SW 1271 (cell line): ENCODE measurements around the gene GNG12.
"Not testable (repeated sequence)": the region's sequence is repeated elsewhere in the genome, so short reads cannot be mapped to it uniquely, and the experiment has no call there.

Source experiments
- DNase-seq, 2 experiments: peaks; one replicate each; lab custom pipeline; 2025; lab: John Stamatoyannopoulos, UW

Gene GNG12

DNA sequence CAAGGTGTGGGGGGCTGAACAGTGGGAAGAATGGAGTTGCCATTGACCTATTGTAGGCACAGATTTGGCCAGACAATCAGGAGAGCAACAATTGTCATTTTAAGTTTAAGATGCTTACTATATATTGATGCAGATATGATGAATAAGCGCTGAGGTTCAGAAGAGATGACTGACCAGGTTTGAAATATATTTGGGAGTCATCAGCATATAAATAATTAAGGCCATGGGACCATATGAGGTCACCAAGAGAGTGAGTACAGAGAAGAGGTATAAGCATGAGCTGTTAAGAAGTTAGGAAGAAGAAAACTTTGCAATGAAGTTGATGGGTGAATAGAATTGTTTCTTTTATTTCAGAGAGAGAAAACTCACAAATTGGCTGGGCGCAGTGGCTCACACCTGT, 152.8 kb downstream of the GNG12 start:
- no peak for DNase-seq

DNA sequence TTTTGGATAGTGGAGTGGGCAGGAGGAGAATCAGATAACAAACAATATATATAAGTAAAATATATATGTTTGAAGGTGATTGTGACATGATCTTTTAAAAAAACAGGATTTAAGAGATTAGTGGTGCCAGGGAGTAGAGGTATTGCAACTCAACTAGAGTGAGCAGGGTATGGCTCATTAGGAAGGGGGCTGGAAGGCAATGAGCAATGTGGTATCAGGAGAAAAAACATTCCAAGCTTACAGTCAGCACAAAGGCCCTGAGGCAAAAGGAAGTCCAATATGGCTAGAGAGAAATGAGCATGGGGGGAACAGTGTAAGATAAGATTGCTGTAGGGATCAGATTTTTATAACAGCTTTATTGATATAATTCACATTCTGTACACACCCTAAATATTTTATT, 153.6 kb downstream of the GNG12 start:
- DNase-seq = no peak

DNA sequence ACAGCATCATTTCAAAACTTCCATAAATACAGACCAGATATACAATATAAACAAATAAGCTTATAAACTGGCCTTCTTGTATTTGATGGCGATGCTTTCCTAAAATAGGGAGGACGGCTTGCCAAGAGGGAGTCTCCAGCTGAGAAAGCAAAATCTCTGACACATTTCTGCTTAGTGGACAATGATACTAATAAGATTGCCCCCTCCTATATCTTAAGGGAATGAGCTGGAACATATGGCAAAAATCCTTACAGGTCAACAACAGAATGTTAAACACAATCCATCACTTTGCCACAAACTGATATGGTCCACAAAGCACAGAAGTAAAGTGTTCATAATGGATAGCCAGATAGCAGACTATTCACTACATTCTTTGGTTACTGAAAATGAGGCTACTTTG, 155.3 kb downstream of the GNG12 start:
- DNase-seq = no peak

DNA sequence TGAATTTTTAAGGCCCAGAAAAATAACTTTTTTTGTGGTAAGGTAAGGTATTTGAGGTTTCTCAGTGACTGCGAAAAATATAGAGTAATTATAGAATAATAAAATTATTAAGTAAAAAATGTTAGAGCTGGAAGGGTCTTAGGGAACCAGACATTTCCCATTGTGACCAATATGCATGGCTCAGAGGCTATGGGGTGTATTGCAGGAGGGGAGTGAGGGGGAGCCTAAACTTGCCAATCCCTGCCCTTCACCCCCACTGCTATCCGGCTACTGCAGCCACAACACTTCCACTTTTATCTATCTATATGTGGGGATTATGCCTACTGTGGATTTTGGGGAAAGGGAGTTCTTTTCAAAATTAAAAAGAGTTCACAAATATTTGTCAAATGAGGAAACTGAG, 155.9 kb downstream of the GNG12 start:
- DNase-seq = no peak

DNA sequence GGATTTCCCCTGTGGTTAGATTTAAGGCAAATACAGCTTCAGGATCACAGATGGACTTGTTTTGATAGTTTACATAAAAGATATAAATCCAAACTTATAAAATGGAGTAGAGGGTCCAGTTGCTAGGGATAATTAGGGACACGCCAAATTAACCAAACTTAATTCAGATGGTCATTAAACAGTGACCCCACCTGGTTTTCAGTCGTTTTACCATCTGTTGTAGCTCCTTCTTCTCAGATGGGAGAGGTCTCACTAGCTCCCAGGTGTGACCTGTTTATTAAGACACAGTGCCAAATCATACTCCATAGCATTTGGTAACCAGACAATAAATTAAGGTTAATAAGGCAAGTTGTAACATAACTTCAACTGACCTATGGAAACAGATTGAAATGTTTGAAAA, 156.3 kb downstream of the GNG12 start:
- no peak for DNase-seq

DNA sequence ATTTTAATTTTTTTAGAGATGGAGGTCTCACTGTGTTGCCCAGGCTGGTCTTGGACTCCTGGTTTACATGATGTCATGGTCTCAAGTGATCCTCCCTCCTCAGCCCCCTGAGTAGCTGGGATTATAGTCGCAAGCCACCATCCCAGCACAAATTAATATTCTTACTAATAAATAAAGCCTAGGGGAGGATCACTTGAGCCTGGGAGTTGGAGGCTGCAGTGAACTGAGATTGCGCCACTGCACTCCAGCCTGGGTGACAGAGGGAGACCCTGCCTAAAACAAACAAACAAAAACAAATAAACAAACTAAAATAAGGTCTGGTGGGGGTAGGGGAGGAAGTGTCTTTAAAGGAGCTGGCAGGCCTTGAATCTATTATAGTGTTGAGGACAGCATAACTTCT, 157.0 kb downstream of the GNG12 start:
- no peak for DNase-seq

DNA sequence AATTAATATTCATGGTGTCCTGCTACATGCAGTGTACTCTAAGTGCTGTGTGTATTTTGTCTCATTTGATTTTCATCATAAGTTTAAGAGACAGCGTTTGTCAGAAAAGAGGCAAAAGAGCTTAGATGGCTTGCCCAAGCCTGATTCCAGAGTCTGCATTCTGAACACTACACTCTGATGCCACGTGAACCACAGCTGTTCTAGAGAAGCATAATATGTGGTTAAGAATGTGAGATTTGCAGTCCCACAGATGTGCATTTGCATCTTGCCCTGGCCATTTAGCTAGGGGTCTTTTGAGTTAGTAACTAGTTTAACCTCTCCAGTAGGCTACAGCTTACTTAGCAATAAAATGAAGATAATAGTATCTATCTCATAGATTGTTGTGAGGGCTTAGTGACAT, 157.5 kb downstream of the GNG12 start:
- DNase-seq = no peak

DNA sequence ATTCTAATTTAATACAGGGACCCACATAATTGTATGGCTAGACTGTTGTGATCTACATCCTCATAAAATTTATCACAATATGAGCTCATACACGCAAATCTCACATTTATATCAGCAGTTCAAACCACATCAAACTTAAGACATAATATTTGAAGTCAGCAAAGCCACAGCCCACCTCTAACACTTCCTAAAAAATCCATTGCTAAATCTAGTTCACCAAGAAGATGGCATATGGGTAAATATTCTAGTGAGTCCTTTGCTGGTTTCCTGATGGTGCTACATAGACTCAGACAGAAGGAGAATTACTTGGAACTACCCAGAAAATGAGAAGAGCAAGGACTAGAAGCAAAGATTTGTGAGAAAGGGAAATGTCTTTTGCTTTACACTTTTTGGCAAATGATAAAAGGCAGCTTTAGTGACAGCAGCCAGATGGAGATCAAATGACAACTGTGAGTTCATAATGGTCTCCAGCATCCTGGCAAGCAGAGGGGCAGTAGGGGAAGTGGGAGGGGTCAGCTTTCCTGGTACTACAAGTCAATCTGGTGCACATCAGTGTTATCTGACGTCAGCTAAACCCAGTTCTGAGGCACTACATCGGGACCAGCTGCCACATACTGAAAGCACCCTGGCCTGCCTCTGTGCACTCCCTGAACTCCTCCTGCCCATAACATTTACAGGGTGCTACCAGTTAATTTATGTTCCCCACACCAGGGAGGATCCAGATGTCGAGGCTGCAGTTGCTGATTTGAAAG, 158.8 kb downstream of the GNG12 start:
- no peak for DNase-seq

DNA sequence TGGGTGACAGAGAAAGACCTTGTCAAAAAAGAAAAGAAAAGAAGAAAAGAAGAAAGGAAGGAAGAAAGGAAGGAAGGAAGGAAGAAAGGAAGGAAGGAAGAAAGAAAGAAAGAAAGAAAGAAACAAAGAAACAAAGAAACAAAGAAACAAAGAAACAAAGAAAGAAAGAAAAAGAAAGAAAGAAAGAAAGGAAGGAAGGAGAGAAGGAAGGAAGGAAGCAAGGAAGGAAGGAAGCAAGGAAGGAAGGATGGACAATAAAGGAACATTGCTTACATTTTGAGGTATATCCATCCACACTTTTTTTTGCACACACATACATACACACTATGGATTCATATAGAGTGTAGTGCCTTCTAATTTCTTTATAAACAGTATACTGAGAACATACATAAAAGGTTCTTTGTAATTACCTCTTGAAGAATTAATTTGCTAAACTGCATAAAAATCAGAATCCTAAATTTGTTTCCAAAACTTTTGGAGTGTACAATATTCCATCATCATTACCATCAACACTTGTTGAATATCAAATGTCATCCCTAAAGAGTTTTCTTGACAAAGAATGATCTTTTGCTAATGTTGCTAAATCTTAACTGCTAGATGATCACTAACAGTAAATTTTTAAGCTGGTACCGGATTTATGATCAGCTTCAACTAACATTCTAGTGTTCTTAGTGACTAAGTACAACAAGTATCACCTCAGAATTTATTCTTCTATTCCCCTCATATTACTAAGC, 159.6 kb downstream of the GNG12 start:
- no peak for DNase-seq

DNA sequence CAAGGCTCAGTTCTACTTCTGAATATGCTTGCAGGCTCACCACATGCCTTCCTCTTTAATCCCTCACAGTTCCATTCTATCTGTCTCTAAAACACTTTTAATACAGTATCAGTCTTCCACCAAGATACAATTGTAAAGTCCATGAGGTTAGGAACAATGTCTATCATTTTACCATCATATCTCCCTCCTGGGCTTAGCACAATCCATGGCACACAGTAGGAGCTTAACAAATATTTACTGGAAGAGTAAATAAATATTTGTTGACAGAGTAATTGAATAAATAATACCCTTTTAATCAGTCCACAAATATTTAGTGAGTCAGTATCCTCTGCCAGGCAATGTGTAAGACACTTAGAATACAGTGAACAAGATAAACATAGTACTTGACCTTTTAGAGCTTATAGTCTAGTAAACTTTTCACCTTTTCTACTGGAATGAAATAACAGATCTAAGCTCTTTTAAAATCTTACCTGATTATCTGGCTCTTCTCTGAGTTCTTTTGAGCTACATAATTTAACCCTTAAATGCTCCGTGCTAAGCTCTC, 160.9 kb downstream of the GNG12 start:
- no peak for DNase-seq

DNA sequence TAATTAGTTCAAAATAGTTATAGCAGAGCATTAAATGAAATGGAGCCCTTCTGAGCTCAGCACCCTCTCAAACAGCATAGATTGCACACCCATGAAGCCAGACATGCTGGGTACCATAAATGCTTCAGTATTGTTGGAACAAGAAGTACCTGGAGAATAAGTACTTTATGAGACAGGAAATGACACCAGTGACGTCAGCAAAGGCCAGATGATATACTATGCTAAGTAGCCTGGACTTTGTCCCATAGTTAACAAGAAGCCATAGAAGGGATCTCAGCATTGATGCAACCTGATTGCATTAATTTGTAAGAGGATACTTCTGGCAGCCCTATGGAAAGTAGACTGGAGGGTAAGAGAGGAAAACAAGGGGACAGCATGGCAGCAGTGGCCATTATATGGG, 164.6 kb downstream of the GNG12 start:
- no peak for DNase-seq

DNA sequence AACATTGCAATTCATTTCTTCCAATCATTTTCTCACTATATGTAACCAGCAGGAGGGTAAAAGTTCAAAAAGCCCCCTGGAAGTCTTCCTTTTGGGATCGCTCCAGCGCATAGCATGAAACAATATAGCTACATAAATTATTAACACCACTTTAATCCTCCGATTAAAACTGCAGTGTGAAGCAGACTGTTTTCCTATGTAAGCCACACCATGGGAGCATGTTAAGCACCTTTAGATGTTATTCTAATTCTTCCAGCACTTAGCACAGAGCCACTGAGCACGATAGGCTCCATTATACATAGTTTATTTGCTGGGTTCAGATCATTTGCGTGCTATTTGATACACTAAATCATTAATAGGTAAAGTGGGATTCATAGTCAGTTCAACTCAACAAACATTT, 166.6 kb downstream of the GNG12 start:
- no peak for DNase-seq

DNA sequence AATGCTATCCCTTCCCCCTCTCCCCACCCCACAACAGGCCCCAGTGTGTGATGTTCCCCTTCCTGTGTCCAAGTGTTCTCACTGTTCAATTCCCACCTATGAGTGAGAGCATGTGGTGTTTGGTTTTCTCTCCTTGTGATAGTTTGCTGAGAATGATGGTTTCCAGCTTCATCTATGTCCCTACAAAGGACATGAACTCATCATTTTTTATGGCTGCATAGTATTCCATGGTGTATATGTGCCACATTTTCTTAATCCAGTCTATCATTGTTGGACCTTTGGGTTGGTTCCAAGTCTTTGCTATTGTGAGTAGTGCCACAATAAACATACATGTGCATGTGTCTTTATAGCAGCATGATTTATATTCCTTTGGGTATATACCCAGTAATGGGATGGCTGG, 168.0 kb downstream of the GNG12 start:
- DNase-seq = not testable (repeated sequence)

DNA sequence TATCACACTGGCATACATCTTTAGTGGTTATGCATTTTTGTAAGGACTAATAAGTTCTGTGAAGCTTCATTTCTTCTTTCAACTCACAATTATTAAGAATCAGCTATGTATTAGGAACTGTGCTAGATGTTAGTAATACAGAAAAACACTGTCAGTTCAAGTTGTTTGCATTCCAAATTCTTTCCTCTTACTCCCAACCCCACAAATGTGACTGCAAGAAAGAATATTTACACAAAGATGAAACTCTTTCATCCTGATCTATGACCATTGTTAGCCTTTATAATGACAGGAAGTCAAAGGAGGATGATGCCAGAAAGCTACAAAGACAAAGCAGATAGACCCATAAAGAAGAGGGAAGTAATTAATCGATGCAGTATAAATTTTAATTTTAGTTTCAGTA, 169.2 kb downstream of the GNG12 start:
- no peak for DNase-seq

DNA sequence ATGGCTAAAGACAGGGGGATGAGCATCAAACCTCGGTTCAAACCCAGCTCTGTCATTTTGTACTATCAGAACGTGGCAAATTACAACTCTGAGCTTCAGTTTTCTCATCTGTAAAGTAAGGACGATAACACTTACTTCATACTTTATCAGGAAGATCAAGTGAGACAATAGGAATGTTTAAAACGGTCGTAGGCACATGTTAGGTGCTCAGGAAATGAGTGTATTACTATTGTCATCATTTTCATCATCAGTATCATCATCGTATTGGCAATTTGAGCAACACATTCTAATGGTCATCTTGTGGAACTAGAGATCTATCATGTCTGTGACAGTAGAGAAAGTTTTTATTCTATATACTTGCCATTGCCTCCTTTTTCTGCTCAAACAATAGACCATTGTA, 170.4 kb downstream of the GNG12 start:
- DNase-seq = no peak

DNA sequence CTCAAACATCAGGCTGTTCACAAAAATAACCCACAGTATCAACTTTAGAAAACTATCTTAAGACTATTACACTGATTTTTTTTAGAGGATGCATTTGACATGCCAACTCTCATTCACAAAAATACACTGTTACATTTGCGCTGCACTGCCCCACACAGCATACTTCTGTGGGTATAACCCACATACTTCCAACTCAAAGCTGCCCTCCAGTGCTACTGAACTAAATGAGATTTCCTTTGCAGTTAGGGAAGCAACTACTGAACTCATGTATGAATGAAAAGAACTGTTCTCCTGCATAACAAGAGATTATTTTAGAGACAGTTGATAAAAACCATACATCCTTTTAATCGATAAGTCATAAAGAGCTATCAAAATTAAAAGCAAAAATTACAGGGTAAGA, 174.0 kb downstream of the GNG12 start:
- DNase-seq = no peak

DNA sequence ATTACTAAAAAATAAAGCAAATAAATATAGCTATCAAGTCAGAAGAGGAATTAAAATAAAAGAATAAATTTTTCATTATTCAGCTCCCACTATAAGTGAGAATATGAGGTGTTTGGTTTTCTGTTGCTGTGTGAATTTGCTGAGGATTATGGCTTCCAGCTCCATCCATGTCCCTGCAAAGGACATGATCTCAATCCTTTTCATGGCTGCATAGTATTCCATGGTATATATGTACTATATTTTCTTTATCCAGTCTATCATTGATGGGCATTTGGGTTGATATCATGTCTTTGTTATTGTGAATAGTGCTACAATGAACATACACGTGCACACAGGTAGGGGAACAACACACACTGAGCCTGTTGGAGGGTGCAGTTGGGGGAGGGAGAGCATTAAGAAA, 176.1 kb downstream of the GNG12 start:
- DNase-seq = not testable (repeated sequence)

DNA sequence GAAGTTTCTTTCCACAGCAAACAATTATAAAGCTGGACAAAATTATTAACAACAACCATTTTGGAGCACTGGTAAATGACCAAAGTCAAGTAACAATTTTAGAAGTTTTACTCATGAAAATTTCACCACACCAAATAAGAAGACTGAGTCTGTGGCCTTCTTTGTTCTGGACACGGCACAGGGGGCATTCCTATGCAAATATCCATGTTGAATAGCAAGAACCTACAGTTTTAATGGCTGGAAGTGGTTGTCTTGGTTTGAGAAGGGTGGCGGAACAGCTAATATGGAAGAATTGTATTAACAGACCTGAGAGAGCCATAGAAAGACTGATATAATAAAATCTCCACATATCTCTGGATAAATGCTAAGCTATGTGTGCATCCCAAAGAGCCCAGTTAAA, 177.7 kb downstream of the GNG12 start:
- DNase-seq = no peak

DNA sequence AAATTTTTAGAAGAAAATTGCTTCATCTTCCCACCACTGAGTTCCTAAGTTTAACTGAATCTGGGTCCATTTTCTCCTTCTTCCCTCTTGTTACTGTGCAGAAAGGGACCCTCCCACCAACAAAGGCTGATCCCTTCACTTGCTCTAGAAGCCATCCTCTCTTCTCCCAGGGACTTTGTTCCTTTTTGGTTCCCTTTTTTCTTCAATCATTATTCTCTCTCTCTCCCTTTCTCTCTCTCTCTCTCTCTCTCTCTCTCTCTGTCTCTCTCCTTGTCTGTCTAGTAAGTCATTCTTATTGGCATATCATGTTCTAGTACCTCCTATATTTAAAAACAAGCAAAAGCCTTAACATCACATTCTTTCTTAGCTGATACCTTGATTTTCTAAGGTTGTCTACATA, 180.0 kb downstream of the GNG12 start:
- no peak for DNase-seq

DNA sequence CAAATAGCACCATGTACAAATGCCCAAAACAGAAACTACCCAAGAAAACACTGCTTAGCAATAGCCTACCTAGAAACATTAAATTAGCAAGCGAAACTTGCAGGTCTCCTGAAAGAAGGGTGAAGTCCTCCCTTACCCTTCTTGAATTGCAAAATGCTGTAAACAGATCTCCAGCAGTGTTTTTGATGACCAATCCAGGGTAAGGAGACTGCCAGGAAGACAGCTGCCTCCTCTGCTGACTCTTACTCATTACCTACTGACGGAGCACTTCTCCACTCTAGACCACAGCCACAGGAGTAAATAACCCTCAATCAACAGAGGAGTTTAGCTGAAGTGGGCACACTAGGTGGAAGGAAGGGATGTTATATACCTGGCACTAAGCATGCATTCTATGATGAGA, 180.5 kb downstream of the GNG12 start:
- DNase-seq = no peak
